DND-41 (cell line): ENCODE results near the gene RNPEP.
"Not testable (repeated sequence)": the region's sequence is repeated elsewhere in the genome, so short reads cannot be mapped to it uniquely, and the experiment has no call there.

ENCODE experiments used
- ATAC-seq: fragments of 200-7000 bp; cut with Tn5 transposase; 3 replicates; pipeline ENCODE4 v1.9.1; 2021; ENCODE audit warnings: low read depth; ENCODE audit not compliant: insufficient read depth
- DNase-seq: peaks from one replicate; pipeline ENCODE4 v3.0.0-alpha.2; 2020
- H2AFZ ChIP-seq: 2 replicates; pipeline ENCODE4 v1.6.0; 2012; ENCODE audit warnings: low read depth, low read length
- H3K27ac ChIP-seq: 2 replicates; pipeline ENCODE4 v1.5.1; 2012; ENCODE audit warnings: low read length, inconsistent platforms
- H3K27me3 ChIP-seq: fragments of 200-600 bp; sonication (generic); 2 replicates; pipeline ENCODE4 v1.6.0; 2012; ENCODE audit warnings: low read length, mild to moderate bottlenecking, inconsistent platforms; ENCODE audit not compliant: insufficient read depth, poor library complexity
- H3K36me3 ChIP-seq: 2 replicates; pipeline ENCODE4 v1.5.1; 2012; ENCODE audit warnings: low read length, inconsistent platforms; ENCODE audit not compliant: insufficient read depth
- H3K4me1 ChIP-seq: 2 replicates; pipeline ENCODE4 v1.5.1; 2012; ENCODE audit warnings: mild to moderate bottlenecking, low read length; ENCODE audit not compliant: insufficient read depth
- H3K4me2 ChIP-seq: 2 replicates; pipeline ENCODE4 v1.6.0; 2012; ENCODE audit warnings: mild to moderate bottlenecking, moderate library complexity, low read length, inconsistent platforms; ENCODE audit not compliant: insufficient read depth
- H3K4me3 ChIP-seq, 2 experiments: fragments of 200-600 bp in 1 of 2; shearing (Covaris generic) in 1 of 2; 2 replicates each; pipeline ENCODE4 v1.5.1; 2012 to 2016; ENCODE audit warnings: inconsistent platforms in 2 of 2, low read length in 2 of 2, mild to moderate bottlenecking in 2 of 2, low read depth in 1 of 2, moderate library complexity in 1 of 2
- H3K79me2 ChIP-seq: 2 replicates; pipeline ENCODE4 v1.6.0; 2012; ENCODE audit warnings: low read length, inconsistent platforms; ENCODE audit not compliant: insufficient read depth
- H3K9ac ChIP-seq: 2 replicates; pipeline ENCODE4 v1.6.0; 2012; ENCODE audit warnings: low read depth, mild to moderate bottlenecking, inconsistent platforms, low read length, moderate library complexity
- H3K9me3 ChIP-seq: 2 replicates; pipeline ENCODE4 v1.5.1; 2012; ENCODE audit warnings: low read length, moderate library complexity, mild to moderate bottlenecking, inconsistent platforms; ENCODE audit not compliant: insufficient read depth, severe bottlenecking
- H4K20me1 ChIP-seq: 2 replicates; pipeline ENCODE4 v1.6.0; 2012; ENCODE audit warnings: low read length; ENCODE audit not compliant: insufficient read depth
- EZH2 ChIP-seq: IDR thresholded peaks from 3 replicates; pipeline ENCODE4 v1.6.1; 2012; ENCODE audit warnings: borderline replicate concordance, low read depth, mild to moderate bottlenecking, moderate library complexity, low read length, inconsistent platforms; ENCODE audit not compliant: severe bottlenecking
- TF ChIP-seq, protein P1 (sequence below): IDR thresholded peaks from 2 replicates; pipeline ENCODE4 v1.5.1; 2012; ENCODE audit warnings: borderline replicate concordance, low read length, moderate library complexity, mild to moderate bottlenecking; ENCODE audit not compliant: poor library complexity, severe bottlenecking; ENCODE audit errors: extremely low read depth

The RNPEP gene

DNA sequence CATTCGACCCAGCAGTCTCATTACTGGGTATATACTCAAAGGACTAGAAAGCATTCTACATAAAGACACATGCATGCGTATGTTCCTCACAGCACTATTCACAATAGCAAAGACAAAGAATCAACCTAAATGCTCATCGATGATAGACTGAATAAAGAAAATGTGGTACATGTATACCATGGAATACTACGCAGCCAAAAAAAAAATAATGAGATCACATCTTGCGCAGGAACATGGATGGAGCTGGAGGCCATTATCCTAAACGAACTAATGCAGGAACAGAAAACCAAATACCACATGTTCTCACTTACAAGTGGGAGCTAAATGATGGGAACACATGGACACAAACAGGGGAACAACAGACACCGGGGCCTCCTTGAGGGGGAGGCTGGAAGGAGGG is 71.6 kb downstream of the RNPEP start:
- Histone ChIP-seq H3K4me3 (no peak overlapping the region), H4K20me1 (no peaks in the 10 kb centered on the region), H2AFZ (no peak overlapping the region), H3K9me3 (no peaks in the 10 kb centered on the region), H3K27ac (no peak overlapping the region), H3K36me3 (no peaks in the 10 kb centered on the region), H3K27me3 (peaks cover 5% of the 10 kb centered on the region), H3K4me1 (no peaks in the 10 kb centered on the region), H3K4me2 (no peak overlapping the region), H3K9ac (no peak overlapping the region), H3K79me2 (no peaks in the 10 kb centered on the region)
- DNase-seq (no peak), ATAC-seq (no peak)
- TF ChIP-seq, protein P1, sequence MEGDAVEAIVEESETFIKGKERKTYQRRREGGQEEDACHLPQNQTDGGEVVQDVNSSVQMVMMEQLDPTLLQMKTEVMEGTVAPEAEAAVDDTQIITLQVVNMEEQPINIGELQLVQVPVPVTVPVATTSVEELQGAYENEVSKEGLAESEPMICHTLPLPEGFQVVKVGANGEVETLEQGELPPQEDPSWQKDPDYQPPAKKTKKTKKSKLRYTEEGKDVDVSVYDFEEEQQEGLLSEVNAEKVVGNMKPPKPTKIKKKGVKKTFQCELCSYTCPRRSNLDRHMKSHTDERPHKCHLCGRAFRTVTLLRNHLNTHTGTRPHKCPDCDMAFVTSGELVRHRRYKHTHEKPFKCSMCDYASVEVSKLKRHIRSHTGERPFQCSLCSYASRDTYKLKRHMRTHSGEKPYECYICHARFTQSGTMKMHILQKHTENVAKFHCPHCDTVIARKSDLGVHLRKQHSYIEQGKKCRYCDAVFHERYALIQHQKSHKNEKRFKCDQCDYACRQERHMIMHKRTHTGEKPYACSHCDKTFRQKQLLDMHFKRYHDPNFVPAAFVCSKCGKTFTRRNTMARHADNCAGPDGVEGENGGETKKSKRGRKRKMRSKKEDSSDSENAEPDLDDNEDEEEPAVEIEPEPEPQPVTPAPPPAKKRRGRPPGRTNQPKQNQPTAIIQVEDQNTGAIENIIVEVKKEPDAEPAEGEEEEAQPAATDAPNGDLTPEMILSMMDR, result no peak
- TF ChIP-seq EZH2, result no peak

- ATAC-seq, H4K20me1 ChIP-seq, DNase-seq, H3K9me3 ChIP-seq, H3K27me3 ChIP-seq, H3K9ac ChIP-seq, H3K79me2 ChIP-seq, H3K36me3 ChIP-seq, H3K4me3 ChIP-seq, H3K27ac ChIP-seq, H3K4me2 ChIP-seq, H2AFZ ChIP-seq, H3K4me1 ChIP-seq: not testable (repeated sequence)
These were observed 72.2 kb downstream of the RNPEP start for GRCh38 chr1:202054673-202055072.
